Activated CD8-positive, alpha-beta memory T cell treated with anti-CD3 and anti-CD28 coated beads for 36 hours (primary cell): ENCODE results near the gene AADACL2. TPM values are rescaled to one million over a fixed set of nuclear protein-coding genes. Genes with fewer than 3 reads are reported as not detected.
"Not testable (repeated sequence)": the region's sequence is repeated elsewhere in the genome, so short reads cannot be mapped to it uniquely, and the experiment has no call there.

Experiments used
- CTCF ChIA-PET: fragments of 350-600 bp; sonication (Branson Sonifier 250); formaldehyde crosslinking; loops from one replicate; lab custom pipeline; 2021; ENCODE audit warnings: antibody characterized with exemption; lab: Charles Lee
- POLR2A ChIA-PET: fragments of 350-600 bp; sonication (Branson Sonifier 250); formaldehyde crosslinking; loops from one replicate; lab custom pipeline; 2021; ENCODE audit warnings: antibody characterized with exemption; lab: Charles Lee
- total RNA-seq, 2 experiments: library from RNA; stranded (reverse); gene quantifications; one replicate each; pipeline ENCODE4 v1.2.3, GENCODE V29; 2021

AADACL2 gene
- total RNA-seq, 2 experiments from 2014 or later, result not detected

- CTCF ChIA-PET, result no interaction called here
- POLR2A ChIA-PET, result no interaction called here
Measured at GRCh38 chr3:151761581-151761980, 27.9 kb downstream of the AADACL2 start.

GRCh38 chr3:151764699-151765098, 31.0 kb downstream of the AADACL2 start:
- CTCF ChIA-PET, POLR2A ChIA-PET: not testable (repeated sequence)

- ChIA-PET POLR2A (no interaction called here), CTCF (no interaction called here)
Measured at GRCh38 chr3:151765685-151766084, 32.0 kb downstream of the AADACL2 start.

GRCh38 chr3:151766454-151766853, 32.7 kb downstream of the AADACL2 start:
- ChIA-PET POLR2A (no interaction called here), CTCF (interaction anchor here (0.7 to 1.1 kb wide), 2 partner anchors 113 to 545 kb away, joined by 3 read pairs; no protein-coding TSS in a partner anchor)

- ChIA-PET CTCF (no interaction called here), POLR2A (no interaction called here)
Measured at GRCh38 chr3:151768393-151768930, 34.7 kb downstream of the AADACL2 start.

DNA sequence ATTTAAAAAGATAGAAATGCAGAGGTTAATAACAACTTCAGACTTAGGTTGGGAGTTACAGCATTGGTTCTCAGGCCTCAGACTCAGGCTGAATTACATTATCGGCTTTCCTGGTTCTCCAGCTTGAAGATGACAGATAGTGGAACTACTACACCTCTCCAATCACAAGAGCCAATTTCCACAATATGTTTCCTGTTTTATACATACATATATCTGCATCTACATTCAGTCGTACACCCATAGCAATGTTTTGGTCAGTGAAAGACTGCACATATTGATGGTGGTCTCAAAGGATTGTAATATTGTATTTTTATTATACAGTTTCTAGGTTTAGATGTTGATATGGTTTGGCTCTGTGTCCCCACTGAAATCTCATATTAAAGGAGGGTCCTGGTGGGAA, 35.4 kb downstream of the AADACL2 start:
- CTCF ChIA-PET, result no interaction called here

GRCh38 chr3:151770956-151771355, 37.2 kb downstream of the AADACL2 start:
- POLR2A ChIA-PET, result no interaction called here
- CTCF ChIA-PET, result no interaction called here

More for the DNA sequence above, 35.4 kb downstream of the AADACL2 start:
- POLR2A ChIA-PET, result no interaction called here

GRCh38 chr3:151772825-151773480, 39.2 kb downstream of the AADACL2 start:
- ChIA-PET POLR2A (no interaction called here), CTCF (interaction anchor here (1.0 kb wide), 1 partner anchor 76 kb away, joined by 3 read pairs; no protein-coding TSS in a partner anchor)

DNA sequence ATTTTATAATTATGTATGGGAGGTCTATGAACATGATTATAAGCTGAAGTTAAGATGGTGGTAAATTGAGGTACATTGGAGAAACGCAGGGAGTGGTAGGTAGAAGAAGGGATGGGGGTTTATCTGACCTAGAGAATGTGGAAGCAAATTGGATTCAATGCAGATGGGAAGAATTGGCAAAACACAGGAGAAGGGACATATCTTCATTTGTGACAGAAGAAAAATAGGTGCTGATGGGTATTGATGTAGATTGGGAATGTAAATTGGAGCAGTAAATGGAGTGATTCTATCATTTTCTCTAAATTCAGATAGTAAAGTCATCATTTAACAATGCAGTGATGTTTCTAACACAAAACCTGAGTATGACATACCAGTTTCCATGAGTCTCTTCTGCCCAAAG, 40.5 kb downstream of the AADACL2 start:
- ChIA-PET POLR2A (no interaction called here), CTCF (interaction anchor here (1.0 kb wide), 1 partner anchor 78 kb away, joined by 3 read pairs; no protein-coding TSS in a partner anchor)

GRCh38 chr3:151774910-151775309, 41.2 kb downstream of the AADACL2 start:
- ChIA-PET POLR2A (no interaction called here), CTCF (no interaction called here)

DNA sequence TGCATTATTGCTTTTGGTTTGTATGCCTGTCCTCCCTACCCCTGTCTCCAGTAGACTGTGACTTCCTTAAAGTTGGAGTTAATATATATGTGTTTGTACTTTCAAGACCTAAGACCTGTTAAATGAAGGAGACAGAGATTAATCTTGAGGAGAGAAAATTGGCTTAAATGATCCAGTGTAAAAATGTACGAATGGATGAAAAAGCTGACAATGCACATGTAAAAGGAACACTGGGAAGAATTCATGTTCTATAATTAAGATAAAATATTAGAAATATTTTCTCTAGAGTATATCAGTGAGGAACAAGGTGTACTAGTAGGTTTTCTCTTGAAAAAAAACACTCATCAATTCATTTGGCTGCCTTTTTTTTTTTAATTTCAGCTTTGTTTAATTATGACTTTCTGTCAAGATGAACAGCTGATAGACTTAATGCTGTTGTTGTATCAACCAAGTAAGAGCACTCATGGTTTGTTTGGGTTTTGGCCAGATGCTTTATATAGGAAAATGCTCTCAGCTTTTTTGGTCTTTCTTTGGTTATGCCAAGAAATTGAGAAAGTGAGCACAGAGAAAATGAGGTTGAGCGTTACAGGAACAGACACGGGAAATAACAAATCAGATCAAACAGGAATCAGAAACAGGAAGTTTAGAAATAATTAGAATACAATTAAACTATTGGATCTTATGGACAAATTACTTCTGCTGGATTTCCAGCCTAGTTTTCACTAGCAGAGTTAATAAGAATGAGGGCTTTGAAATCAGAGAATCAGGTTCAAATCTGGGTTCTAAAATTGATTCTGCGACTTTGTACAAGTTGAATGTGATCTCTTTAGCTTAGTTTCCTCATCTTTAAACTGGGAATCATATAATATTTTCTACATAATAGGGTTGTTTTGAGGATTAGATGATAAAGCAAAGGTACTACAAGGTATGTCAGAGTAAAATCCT, 41.9 kb downstream of the AADACL2 start:
- ChIA-PET CTCF (no interaction called here), POLR2A (no interaction called here)

GRCh38 chr3:151776259-151776740, 42.6 kb downstream of the AADACL2 start:
- ChIA-PET POLR2A (no interaction called here), CTCF (no interaction called here)

DNA sequence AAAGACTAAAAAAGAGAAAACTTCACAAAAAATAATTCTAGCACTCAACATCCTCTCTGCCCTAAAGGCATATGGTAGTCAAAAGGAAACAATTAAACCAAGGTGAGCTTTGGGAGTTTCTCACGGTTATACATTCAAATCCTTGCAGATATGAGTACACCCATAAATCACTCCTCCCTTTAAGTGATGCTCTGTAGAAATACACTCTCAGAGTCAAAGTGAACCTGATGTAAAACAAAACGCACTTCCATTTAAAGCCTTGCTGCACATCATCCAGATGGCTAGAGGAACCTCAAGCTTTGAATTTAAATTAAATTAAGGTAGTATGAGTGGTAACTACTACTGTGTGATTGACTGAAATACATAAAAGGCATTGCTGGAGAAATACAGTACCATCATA, 44.2 kb downstream of the AADACL2 start:
- POLR2A ChIA-PET, result no interaction called here
- CTCF ChIA-PET, result no interaction called here

- ChIA-PET POLR2A (no interaction called here), CTCF (no interaction called here)
Measured at GRCh38 chr3:151787626-151788025, 53.9 kb downstream of the AADACL2 start.

- CTCF ChIA-PET, result no interaction called here
- POLR2A ChIA-PET, result no interaction called here
Measured at GRCh38 chr3:151788401-151788800, 54.7 kb downstream of the AADACL2 start.

GRCh38 chr3:151789853-151790463, 56.2 kb downstream of the AADACL2 start:
- POLR2A ChIA-PET, result no interaction called here
- CTCF ChIA-PET, result no interaction called here

DNA sequence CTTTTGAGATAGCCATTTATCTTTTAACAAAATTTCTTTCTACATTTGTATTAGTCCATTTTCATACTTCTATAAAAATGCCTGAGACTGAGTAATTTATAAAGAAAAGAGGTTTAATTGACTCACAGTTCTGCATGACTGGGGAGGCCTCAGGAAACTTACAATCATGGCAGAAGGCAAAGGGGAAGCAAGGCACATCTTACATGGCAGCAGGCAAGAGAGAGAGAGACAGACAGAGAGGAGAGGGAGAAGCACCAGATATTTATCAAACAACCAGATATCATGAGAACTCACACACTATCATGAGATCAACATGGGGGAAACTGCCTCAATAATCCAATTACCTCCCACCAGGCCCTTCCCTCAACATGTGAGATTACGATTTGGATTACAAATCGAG, 57.0 kb downstream of the AADACL2 start:
- CTCF ChIA-PET, POLR2A ChIA-PET: not testable (repeated sequence)

DNA sequence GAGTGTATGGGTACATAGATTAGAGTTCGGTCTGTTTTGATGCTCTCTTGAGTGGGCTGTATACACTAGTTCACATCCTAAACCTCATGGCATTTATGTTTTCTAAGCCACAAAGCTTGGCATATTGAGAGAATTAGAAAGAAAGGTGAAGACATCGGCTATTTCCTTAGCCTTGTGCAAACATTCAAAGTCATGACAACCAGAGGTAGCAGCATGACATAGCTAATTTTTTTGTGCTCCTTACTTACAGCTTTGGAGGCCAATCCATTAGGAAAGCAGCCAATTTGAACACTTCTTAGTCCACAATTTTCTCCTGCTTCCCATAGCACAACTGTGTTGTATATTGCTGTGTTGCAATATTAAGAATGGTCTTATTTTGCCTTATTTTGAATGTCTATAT, 58.7 kb downstream of the AADACL2 start:
- ChIA-PET POLR2A (no interaction called here), CTCF (no interaction called here)

DNA sequence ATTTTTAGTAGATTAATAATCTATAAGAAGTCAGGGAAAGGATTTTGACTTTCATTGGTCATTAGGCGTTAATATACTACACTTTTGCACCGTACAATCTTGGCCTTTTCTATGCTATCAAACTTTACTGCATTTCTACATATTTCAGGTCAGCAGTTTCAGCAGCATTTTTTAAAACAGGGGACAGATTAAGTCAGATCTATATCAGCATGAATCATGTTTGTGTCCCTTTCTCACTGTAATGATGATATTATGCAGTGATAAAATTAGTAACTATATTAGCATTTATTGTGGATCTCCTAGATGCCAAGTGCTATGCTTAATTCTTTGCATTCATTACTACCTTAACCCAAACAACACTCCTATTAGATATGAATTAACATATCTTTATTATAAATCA, 59.9 kb downstream of the AADACL2 start:
- ChIA-PET POLR2A (no interaction called here), CTCF (no interaction called here)

GRCh38 chr3:151794080-151794479, 60.4 kb downstream of the AADACL2 start:
- POLR2A ChIA-PET, result no interaction called here

More at GRCh38 chr3:151794080-151794479, 60.4 kb downstream of the AADACL2 start:
- CTCF ChIA-PET, result no interaction called here
